Endothelial cell of umbilical vein (primary cell): Measurements from ENCODE around the gene STAT5A. TPM values are rescaled to one million over a fixed set of nuclear protein-coding genes. Genes with fewer than 3 reads are reported as not detected.

Source experiments
- BruUV-seq: library from RNA; stranded (reverse); fragments of 400-500 nt; replicated peaks from 2 replicates; lab custom pipeline; 2021; lab: Mats Ljungman, UMichigan
- CTCF ChIA-PET: fragments of 300-600, 350-600 bp; sonication (Branson Sonifier 250); formaldehyde crosslinking; loops from one replicate; lab custom pipeline; 2021; ENCODE audit warnings: antibody characterized with exemption, inconsistent platforms; lab: Charles Lee
- POLR2A ChIA-PET: fragments of 300-600, 350-600 bp; sonication (Branson Sonifier 250); formaldehyde crosslinking; loops from one replicate; lab custom pipeline; 2021; ENCODE audit warnings: antibody characterized with exemption, inconsistent platforms; lab: Charles Lee
- DNase-seq: peaks from one replicate; pipeline ENCODE4 v3.0.0-alpha.2; 2011; ENCODE audit warnings: low read depth, low spot score
- FAIRE-seq: peaks from 2 replicates; lab custom pipeline; 2011; peaks lifted over from hg19 to GRCh38; lab: Jason Lieb, UNC
- H2AFZ ChIP-seq: 2 replicates; pipeline ENCODE4 v1.6.0; 2012; ENCODE audit warnings: low read depth, low read length, control low read depth, inconsistent platforms
- H3K27ac ChIP-seq: 2 replicates; pipeline ENCODE4 v1.5.1; 2011; ENCODE audit warnings: low read depth, mild to moderate bottlenecking, control low read depth, low read length, moderate library complexity; ENCODE audit not compliant: insufficient read depth
- H3K27me3 ChIP-seq, 2 experiments: 2 replicates each; pipeline versions ENCODE4 v1.6.0 to v1.6.1; 2011; ENCODE audit warnings: low read length in 2 of 2, mixed read lengths in 1 of 2; ENCODE audit not compliant: control insufficient read depth in 2 of 2, insufficient read depth in 2 of 2
- H3K36me3 ChIP-seq, 2 experiments: 2 replicates in 1 of 2; 3 replicates in 1 of 2; pipeline ENCODE4 v1.5.1; 2011; ENCODE audit warnings: low read length in 2 of 2, mild to moderate bottlenecking in 1 of 2, moderate library complexity in 1 of 2; ENCODE audit not compliant: control insufficient read depth in 2 of 2, insufficient read depth in 2 of 2; ENCODE audit errors: extremely low read depth in 1 of 2
- H3K4me1 ChIP-seq: 3 replicates; pipeline ENCODE4 v1.5.1; 2011; ENCODE audit warnings: mild to moderate bottlenecking, low read length; ENCODE audit not compliant: control insufficient read depth, insufficient read depth; ENCODE audit errors: extremely low read depth
- H3K4me2 ChIP-seq: 2 replicates; pipeline ENCODE4 v1.6.1; 2011; ENCODE audit warnings: low read length, control low read depth, mixed read lengths; ENCODE audit not compliant: insufficient read depth
- H3K4me3 ChIP-seq, 3 experiments: fragments of 200-600 bp in 1 of 3; sonication (generic), shearing (Covaris generic) in 1 of 3; replicated peaks in 1 of 3; 2 replicates each; pipeline ENCODE4 v1.5.1; 2011 to 2016; ENCODE audit warnings: control low read depth in 3 of 3, low read length in 3 of 3, mild to moderate bottlenecking in 2 of 3, inconsistent platforms in 1 of 3, low read depth in 1 of 3, moderate library complexity in 1 of 3; ENCODE audit not compliant: insufficient read depth in 1 of 3
- H3K79me2 ChIP-seq: 2 replicates; pipeline ENCODE4 v1.6.0; 2012; ENCODE audit warnings: low read length, inconsistent platforms; ENCODE audit not compliant: control insufficient read depth, insufficient read depth
- H3K9ac ChIP-seq: replicated peaks from 2 replicates; pipeline ENCODE3; 2011; ENCODE audit warnings: low read length, control low read depth; ENCODE audit not compliant: insufficient read depth; ENCODE audit errors: extremely low read depth
- H3K9me1 ChIP-seq: replicated peaks from 3 replicates; pipeline ENCODE4 v1.6.0; 2011; ENCODE audit warnings: mild to moderate bottlenecking, low read length; ENCODE audit not compliant: control insufficient read depth, insufficient read depth; ENCODE audit errors: extremely low read depth
- H3K9me3 ChIP-seq: replicated peaks from 2 replicates; pipeline ENCODE4 v1.5.1; 2012; ENCODE audit warnings: low read length, inconsistent platforms; ENCODE audit not compliant: control insufficient read depth, insufficient read depth
- H4K20me1 ChIP-seq: replicated peaks from 2 replicates; pipeline ENCODE3; 2011; ENCODE audit warnings: mild to moderate bottlenecking, low read length; ENCODE audit not compliant: control insufficient read depth, insufficient read depth; ENCODE audit errors: extremely low read depth
- EZH2 ChIP-seq: IDR thresholded peaks from 2 replicates; pipeline ENCODE4 v1.6.1; 2012; ENCODE audit warnings: borderline replicate concordance, low read depth, mild to moderate bottlenecking, moderate library complexity, low read length, inconsistent platforms; ENCODE audit not compliant: severe bottlenecking
- FOS ChIP-seq: IDR thresholded peaks from 2 replicates; pipeline ENCODE4 v1.6.1; 2011; ENCODE audit warnings: mild to moderate bottlenecking, low read length, moderate library complexity, borderline replicate concordance; ENCODE audit not compliant: insufficient read depth
- GATA2 ChIP-seq: IDR thresholded peaks from 2 replicates; pipeline ENCODE4 v1.7.0; 2011; ENCODE audit warnings: low read depth, mild to moderate bottlenecking, moderate library complexity, mixed read lengths, low read length; ENCODE audit not compliant: insufficient read length, insufficient read depth
- JUN ChIP-seq: IDR thresholded peaks from 2 replicates; pipeline ENCODE4 v1.6.1; 2011; ENCODE audit warnings: borderline replicate concordance, low read depth; ENCODE audit not compliant: insufficient read length, insufficient read depth
- MYC ChIP-seq: IDR thresholded peaks from one replicate; pipeline ENCODE4 v1.6.1; 2011; ENCODE audit warnings: mild to moderate bottlenecking, low read depth, low read length
- POLR2A ChIP-seq: IDR thresholded peaks from 2 replicates; pipeline ENCODE4 v1.6.1; 2012; ENCODE audit warnings: low read depth, mild to moderate bottlenecking, control low read depth, low read length
- POLR2AphosphoS5 ChIP-seq: IDR thresholded peaks from 2 replicates; pipeline ENCODE4 v1.6.1; 2012; ENCODE audit warnings: low read depth, mild to moderate bottlenecking, control low read depth, low read length, moderate library complexity; ENCODE audit not compliant: insufficient read depth
- dilution Hi-C: fragments of 300-500 bp; cut with MboI; formaldehyde crosslinking; loops from one replicate; pipeline ENCODE4 v1.15.0; 2019; ENCODE audit warnings: low sequenced_read_pairs; ENCODE audit not compliant: extremely low pct_ligation_motif_present
- intact Hi-C: fragments of 100-400 bp; cut with micrococcal nuclease; formaldehyde crosslinking; loops from one replicate; pipeline ENCODE4 v1.10.0; 2022
- polyA plus RNA-seq, 4 experiments: library from polyadenylated mRNA; depleted of rRNA in 3 of 4; stranded (reverse) in 3 of 4; unstranded in 1 of 4; fragments of >200 nt; gene quantifications; 2 replicates each; pipeline versions ENCODE4 v1.2.1 to v1.2.3, GENCODE V29; 2011 to 2012; ENCODE audit warnings: missing spikeins in 1 of 4
- total RNA-seq: library from RNA; stranded (reverse); gene quantifications from 2 replicates; pipeline ENCODE4 v1.2.3, GENCODE V29; 2021
- TF ChIP-seq, protein P1 (sequence below): IDR thresholded peaks from 2 replicates; pipeline ENCODE4 v1.6.1; 2011; ENCODE audit not compliant: insufficient read depth, insufficient read length
- TF ChIP-seq, protein P2 (sequence below), 2 donors: IDR thresholded peaks; 1 replicate in 1 of 2; 2 replicates in 1 of 2; pipeline ENCODE4 v1.5.1; 2011; ENCODE audit warnings: low read length in 2 of 2, mild to moderate bottlenecking in 2 of 2, moderate library complexity in 2 of 2, control low read depth in 1 of 2, inconsistent platforms in 1 of 2, low read depth in 1 of 2; ENCODE audit not compliant: insufficient read depth in 1 of 2; ENCODE audit errors: extremely low read depth in 1 of 2

The STAT5A gene
- total and polyA plus RNA-seq, 2 donors (not counting 3 experiments of a cell fraction or from before 2014, with no cell fraction given): 18.0 to 23.4 TPM

DNA sequence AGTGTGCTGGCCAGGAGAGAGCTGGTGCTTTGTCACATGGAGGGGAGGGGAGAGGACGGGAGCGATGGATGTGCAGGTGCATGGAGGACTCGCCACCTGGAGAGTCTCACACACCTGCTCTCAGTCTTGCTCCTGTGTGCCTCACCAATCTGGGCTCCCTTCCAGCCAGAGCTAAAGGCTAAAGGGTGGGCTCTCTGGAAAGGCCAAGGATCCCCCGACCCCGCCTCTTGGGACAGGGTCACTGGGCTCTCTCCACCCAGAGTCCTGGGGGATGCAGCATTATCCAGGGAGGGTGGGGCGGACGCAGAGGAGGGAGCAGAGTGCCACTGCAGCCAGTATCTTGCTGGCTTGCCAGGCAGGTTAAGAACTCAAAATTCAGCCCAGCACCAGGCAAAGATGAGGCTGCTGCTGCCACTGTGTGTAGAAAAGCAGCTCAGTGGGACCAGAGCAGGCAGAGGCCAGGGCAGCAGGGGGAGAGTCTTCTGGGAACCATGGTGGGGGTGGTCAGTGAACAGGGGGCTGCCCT is 6.7 kb upstream of the STAT5A start:
- dilution Hi-C loops: no loop called here
- BruUV-seq: no TSS peak

DNA sequence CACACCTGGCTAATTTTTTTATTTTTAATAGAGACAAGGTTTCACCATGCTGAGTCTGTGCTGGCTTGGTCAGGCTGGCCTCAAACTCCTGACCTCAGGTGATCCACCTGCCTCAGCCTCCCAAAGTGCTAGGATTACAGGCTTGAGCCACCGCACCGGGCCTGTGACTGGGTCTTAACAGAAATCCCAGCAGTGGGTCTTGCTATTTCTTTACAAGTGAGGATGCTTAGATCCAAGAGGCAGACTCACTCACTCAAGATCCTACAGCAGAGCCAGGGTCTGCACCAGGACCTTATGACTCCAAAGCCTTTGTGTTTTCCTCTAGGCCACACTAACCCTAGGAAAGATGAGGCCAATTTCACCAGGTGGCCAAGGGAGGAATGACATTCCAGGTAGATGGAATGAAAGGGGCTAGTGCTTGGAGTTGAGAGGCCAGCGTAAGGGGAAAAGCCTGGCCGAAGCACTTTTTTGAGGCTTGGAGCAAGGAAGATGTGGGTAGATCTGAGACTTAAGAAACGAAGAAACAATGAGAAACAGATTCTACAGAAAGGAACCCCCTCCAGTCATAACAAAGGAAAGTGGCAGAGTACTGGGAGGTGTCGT is 5.7 kb upstream of the STAT5A start:
- Histone ChIP-seq H3K27me3 (no peaks in the 10 kb centered on the region), H3K9me1 (no peaks in the 10 kb centered on the region), H3K9me3 (no peaks in the 10 kb centered on the region), H3K4me3 (no peak overlapping the region), H3K4me2 (no peak overlapping the region), H2AFZ (no peak overlapping the region), H4K20me1 (no peaks in the 10 kb centered on the region), H3K4me1 (peaks cover 8% of the 10 kb centered on the region), H3K36me3 (no peaks in the 10 kb centered on the region), H3K79me2 (no peaks in the 10 kb centered on the region), H3K27ac (no peak overlapping the region), H3K9ac (no peak overlapping the region)
- BruUV-seq: no TSS peak
- DNase-seq: no peak
- no peak for FAIRE-seq
- TF ChIP-seq, protein P1, sequence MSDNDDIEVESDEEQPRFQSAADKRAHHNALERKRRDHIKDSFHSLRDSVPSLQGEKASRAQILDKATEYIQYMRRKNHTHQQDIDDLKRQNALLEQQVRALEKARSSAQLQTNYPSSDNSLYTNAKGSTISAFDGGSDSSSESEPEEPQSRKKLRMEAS: no peak
- TF ChIP-seq POLR2AphosphoS5: no peak
- no peak for TF ChIP-seq FOS
- TF ChIP-seq, protein P2, sequence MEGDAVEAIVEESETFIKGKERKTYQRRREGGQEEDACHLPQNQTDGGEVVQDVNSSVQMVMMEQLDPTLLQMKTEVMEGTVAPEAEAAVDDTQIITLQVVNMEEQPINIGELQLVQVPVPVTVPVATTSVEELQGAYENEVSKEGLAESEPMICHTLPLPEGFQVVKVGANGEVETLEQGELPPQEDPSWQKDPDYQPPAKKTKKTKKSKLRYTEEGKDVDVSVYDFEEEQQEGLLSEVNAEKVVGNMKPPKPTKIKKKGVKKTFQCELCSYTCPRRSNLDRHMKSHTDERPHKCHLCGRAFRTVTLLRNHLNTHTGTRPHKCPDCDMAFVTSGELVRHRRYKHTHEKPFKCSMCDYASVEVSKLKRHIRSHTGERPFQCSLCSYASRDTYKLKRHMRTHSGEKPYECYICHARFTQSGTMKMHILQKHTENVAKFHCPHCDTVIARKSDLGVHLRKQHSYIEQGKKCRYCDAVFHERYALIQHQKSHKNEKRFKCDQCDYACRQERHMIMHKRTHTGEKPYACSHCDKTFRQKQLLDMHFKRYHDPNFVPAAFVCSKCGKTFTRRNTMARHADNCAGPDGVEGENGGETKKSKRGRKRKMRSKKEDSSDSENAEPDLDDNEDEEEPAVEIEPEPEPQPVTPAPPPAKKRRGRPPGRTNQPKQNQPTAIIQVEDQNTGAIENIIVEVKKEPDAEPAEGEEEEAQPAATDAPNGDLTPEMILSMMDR (IDR thresholded peaks at IDR 0.05; ENCODE audit: extremely low read depth in 1 of 2, insufficient read depth in 1 of 2, low read depth in 1 of 2, low read length in 2 of 2): no peak
- no peak for TF ChIP-seq POLR2A
- no peak for TF ChIP-seq EZH2
- no peak for TF ChIP-seq GATA2
- TF ChIP-seq MYC: no peak
- TF ChIP-seq JUN: no peak
- CTCF ChIA-PET: interaction anchor here (1.0 to 1.2 kb wide), 2 partner anchors 60 to 235 kb away, joined by 3 to 4 read pairs; no protein-coding TSS in a partner anchor
- intact Hi-C loops (no loop called here), dilution Hi-C loops (no loop called here)
- POLR2A ChIA-PET: interaction anchor here (0.7 kb wide), 1 partner anchor 192 kb away, joined by 3 read pairs; no protein-coding TSS in a partner anchor

More for the DNA sequence above, 6.7 kb upstream of the STAT5A start:
- no peak overlapping the region for H3K4me3 ChIP-seq
- H3K36me3 ChIP-seq: no peaks in the 10 kb centered on the region
- FAIRE-seq (no peak), DNase-seq (no peak)
- no peak overlapping the region for H3K9ac ChIP-seq
- POLR2A ChIA-PET: no interaction called here
- CTCF ChIA-PET: interaction anchor here (1.3 kb wide), 1 partner anchor 59 kb away, joined by 7 read pairs; no protein-coding TSS in a partner anchor
- no peaks in the 10 kb centered on the region for H3K9me1 ChIP-seq
- no peaks in the 10 kb centered on the region for H3K79me2 ChIP-seq
- H3K4me1 ChIP-seq: peaks cover 7% of the 10 kb centered on the region
- H3K9me3 ChIP-seq: no peaks in the 10 kb centered on the region
- H2AFZ ChIP-seq: no peak overlapping the region
- no peak overlapping the region for H3K4me2 ChIP-seq
- intact Hi-C loops: no loop called here
- no peak for TF ChIP-seq FOS
- H3K27me3 ChIP-seq: no peaks in the 10 kb centered on the region
- H4K20me1 ChIP-seq: no peaks in the 10 kb centered on the region
- no peak overlapping the region for H3K27ac ChIP-seq
